ENCODE results near the gene ARHGEF37. TPM values are rescaled to one million over a fixed set of nuclear protein-coding genes. Genes with fewer than 3 reads are reported as not detected.
A peak's percentile ranks its signal among the peaks of the same experiment; 100 is the strongest.

The ARHGEF37 gene
- total RNA-seq, 4 donors from 2014 or later = 36.4 to 76.5 (median 59.0) TPM

DNA sequence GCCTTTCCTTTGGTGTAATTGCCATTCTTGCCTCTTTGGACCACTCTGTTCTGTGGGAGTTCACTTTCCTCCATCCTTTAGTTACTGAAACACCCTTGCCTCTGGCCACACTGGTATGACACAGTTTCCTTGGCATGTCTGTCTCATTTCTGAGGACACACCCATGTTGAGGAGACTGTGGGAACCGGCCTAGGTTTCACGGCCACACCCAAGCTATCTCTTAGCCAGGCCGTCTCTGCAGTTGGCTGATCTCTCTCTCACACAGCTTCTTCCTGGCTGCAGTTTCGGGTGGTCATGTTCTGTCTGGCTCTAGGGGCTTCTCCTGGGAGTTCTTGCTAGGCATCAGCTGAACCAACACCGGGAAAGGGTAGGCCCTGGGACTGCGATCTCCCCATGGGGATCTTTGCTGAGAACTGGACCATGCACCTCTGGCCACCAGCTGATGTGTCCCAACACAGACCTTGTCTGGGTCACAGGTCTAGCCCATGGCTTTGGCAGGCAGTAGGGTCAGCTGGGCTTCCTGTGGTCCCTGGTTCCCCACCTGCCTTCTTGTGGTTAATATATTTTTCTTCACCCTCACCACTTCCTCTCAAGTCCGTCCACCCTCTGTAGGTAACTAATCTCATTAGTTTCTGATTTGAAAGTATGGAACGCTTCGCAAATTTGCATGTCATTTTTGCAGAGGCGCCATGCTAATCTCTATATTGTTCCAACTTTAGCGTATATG is 24.9 kb downstream of the ARHGEF37 start:
- TF ChIP-seq POLR2A (IDR thresholded peaks at IDR 0.05) = no peak
- TF ChIP-seq, protein P1, sequence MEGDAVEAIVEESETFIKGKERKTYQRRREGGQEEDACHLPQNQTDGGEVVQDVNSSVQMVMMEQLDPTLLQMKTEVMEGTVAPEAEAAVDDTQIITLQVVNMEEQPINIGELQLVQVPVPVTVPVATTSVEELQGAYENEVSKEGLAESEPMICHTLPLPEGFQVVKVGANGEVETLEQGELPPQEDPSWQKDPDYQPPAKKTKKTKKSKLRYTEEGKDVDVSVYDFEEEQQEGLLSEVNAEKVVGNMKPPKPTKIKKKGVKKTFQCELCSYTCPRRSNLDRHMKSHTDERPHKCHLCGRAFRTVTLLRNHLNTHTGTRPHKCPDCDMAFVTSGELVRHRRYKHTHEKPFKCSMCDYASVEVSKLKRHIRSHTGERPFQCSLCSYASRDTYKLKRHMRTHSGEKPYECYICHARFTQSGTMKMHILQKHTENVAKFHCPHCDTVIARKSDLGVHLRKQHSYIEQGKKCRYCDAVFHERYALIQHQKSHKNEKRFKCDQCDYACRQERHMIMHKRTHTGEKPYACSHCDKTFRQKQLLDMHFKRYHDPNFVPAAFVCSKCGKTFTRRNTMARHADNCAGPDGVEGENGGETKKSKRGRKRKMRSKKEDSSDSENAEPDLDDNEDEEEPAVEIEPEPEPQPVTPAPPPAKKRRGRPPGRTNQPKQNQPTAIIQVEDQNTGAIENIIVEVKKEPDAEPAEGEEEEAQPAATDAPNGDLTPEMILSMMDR (IDR thresholded peaks at IDR 0.05) = no peak
- peak in 1 of 2 donors; percentile 84 for DNase-seq (ENCODE audit: low spot score in 2 of 2)
- 53 to 54% methylated on average over 9 to 11 of the region's 11 CpGs for WGBS, 2 donors
- intact Hi-C loops (cut with DNase I; ENCODE audit: low total_unique reads) = no loop called here
- H3K4me3 ChIP-seq (ENCODE audit: low read depth, poor library complexity, severe bottlenecking) = no peak overlapping the region

DNA sequence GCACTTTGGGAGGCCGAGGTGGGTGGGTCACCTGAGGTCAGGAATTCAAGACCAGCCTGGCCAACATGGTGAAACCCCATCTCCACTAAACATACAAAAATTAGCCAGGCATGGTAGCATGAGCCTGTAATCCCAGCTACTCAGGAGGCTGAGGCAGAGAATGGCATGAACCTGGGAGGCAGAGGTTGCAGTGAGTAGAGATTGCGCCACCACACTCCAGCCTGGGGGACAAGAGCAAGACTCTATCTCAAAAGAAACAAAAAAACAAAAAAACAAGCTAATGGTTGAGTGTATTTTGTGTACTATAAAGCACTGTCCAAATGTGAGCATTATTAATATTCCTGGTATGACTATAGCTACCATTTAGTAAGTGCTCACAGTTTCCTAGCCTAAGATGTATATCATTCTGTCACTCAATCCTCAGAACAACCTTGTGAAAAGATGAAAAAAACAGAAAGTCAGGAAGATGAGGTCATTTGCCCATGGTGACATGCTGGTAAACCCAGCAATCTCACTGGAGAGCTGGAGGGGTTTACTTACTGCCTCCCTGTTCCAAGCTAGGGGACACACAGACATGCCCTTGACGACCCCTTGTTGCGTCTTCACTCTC is 27.7 kb downstream of the ARHGEF37 start:
- no peak for DNase-seq (ENCODE audit: low spot score in 2 of 2)
- intact Hi-C loops (cut with DNase I; ENCODE audit: low total_unique reads) = no loop called here
- WGBS, 2 donors = 78% methylated on average over 4 of the region's 4 CpGs
- no peak for TF ChIP-seq POLR2A (IDR thresholded peaks at IDR 0.05)
- TF ChIP-seq, protein P1 (IDR thresholded peaks at IDR 0.05) = no peak
- no peak overlapping the region for H3K4me3 ChIP-seq (ENCODE audit: low read depth, poor library complexity, severe bottlenecking)

DNA sequence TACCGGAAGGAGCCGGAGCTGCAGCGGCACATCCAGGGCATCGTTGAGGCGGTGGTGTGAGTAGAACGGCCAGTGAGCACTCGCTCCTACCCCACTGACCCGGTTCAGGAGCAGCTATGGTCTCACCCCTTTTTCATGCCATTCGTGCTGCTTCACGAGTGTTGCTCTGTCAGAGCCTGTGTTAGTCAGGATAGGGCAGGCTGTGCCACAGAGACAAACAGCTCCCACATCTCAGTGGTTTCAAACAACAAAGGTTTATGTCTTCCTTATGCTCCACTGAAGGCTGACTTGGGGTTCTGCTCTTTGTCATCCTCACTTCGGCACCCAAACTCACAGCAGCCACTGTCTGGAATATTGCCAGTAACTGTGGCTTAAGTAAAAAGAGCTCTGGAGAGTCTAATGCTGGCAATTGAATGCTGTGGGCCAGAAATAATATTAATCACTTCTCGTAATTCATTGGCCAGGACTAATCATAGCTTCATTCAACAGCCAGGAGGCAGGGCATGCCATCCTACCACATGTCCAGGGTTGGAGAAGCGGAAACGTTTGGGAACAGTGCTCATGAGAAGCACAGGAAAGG is 28.4 kb downstream of the ARHGEF37 start:
- no peak for DNase-seq (ENCODE audit: low spot score in 2 of 2)
- WGBS, 2 donors = 87 to 88% methylated on average over 14 of the region's 14 CpGs
- TF ChIP-seq, protein P1 (IDR thresholded peaks at IDR 0.05) = no peak
- no peak for TF ChIP-seq POLR2A (IDR thresholded peaks at IDR 0.05)

DNA sequence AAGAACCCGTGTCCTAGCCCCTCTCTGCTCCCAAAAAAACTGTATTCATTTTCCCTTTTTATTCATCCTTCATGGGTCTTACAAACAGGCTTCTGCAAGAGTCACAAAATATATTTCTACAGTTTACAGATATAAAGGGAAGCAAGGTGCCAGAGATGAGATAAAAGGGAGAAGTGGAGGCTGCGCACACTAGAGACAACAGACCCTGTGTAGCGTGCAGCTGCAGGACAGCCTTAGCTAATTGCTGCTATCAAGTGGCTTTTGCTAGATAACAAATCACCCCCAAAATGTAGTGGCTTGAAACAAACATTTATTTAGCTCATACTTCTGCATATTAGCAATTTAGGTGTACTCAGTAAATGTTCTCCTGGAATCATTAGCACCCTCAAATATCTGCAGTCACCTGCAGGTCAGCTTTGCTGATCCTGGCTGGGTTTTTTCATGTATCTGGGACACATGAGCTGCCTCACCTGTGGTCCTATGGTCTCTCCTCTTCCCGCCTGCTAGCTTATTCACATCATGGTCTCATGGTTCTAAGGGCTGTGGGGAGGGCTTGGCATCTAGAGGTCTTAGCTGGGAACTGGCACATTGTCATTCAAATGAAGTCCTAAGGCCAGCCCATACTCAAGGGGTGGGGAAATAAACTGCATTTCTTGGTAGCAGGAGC is 29.4 kb downstream of the ARHGEF37 start:
- DNase-seq (ENCODE audit: low spot score in 2 of 2) = no peak
- TF ChIP-seq, protein P1 (IDR thresholded peaks at IDR 0.05) = no peak
- TF ChIP-seq POLR2A (IDR thresholded peaks at IDR 0.05) = no peak
- 98 to 100% methylated on average over 4 of the region's 4 CpGs for WGBS, 2 donors
- H3K4me3 ChIP-seq (ENCODE audit: low read depth, poor library complexity, severe bottlenecking) = no peak overlapping the region
- intact Hi-C loops (cut with DNase I; ENCODE audit: low total_unique reads) = no loop called here

More for the DNA sequence above, 28.4 kb downstream of the ARHGEF37 start:
- no peak overlapping the region for H3K4me3 ChIP-seq (ENCODE audit: low read depth, poor library complexity, severe bottlenecking)
- intact Hi-C loops (cut with DNase I; ENCODE audit: low total_unique reads) = no loop called here

DNA sequence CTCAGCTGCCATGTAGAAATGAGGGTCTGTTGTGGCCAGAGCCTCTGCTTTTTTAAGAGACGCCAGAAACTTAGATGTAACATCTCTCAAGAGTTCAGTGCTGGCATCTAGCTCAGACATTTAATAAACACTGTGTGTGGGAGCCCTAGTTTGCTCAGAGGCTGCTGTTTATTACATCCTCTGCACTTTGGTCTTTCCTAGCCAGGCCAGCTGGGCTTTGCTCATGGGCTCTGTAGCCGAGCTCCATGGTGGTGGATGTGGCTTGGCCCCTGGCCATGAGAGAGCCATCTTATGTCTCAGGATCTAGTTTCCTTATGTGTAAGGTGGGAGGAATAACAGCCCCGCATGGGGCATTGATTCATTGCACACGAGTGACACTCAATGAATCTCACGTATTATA is 30.0 kb downstream of the ARHGEF37 start:
- WGBS, 2 donors = 65 to 84% methylated on average over 5 of the region's 5 CpGs
- no peak for DNase-seq (ENCODE audit: low spot score in 2 of 2)
- TF ChIP-seq POLR2A (IDR thresholded peaks at IDR 0.05) = no peak
- TF ChIP-seq, protein P1 (IDR thresholded peaks at IDR 0.05) = no peak
- intact Hi-C loops (cut with DNase I; ENCODE audit: low total_unique reads) = no loop called here
- H3K4me3 ChIP-seq (ENCODE audit: low read depth, poor library complexity, severe bottlenecking) = no peak overlapping the region
